AML-193 (cell line): ENCODE data around the gene GRB14.
"Not testable (repeated sequence)": the region's sequence is repeated elsewhere in the genome, so short reads cannot be mapped to it uniquely, and the experiment has no call there.

ENCODE experiments used
- DNase-seq, 2 experiments: peaks; one replicate each; lab custom pipeline; 2025; lab: John Stamatoyannopoulos, UW

The GRB14 gene

GRCh38 chr2:164495491-164496223, 125.6 kb downstream of the GRB14 start:
- DNase-seq = no peak

- no peak for DNase-seq
Measured at GRCh38 chr2:164485541-164485940, 135.7 kb downstream of the GRB14 start.

GRCh38 chr2:164479460-164479859, 141.8 kb downstream of the GRB14 start:
- no peak for DNase-seq

GRCh38 chr2:164478205-164478604, 143.1 kb downstream of the GRB14 start:
- no peak for DNase-seq

- no peak for DNase-seq
Measured at GRCh38 chr2:164474873-164475272, 146.4 kb downstream of the GRB14 start.

- no peak for DNase-seq
Measured at GRCh38 chr2:164473021-164473420, 148.3 kb downstream of the GRB14 start.

- not testable (repeated sequence) for DNase-seq
Measured at GRCh38 chr2:164465047-164465446, 156.2 kb downstream of the GRB14 start.

- DNase-seq = no peak
Measured at GRCh38 chr2:164464376-164464775, 156.9 kb downstream of the GRB14 start.

- DNase-seq = no peak
Measured at GRCh38 chr2:164458792-164459191, 162.5 kb downstream of the GRB14 start.

- DNase-seq = no peak
Measured at GRCh38 chr2:164457271-164457670, 164.0 kb downstream of the GRB14 start.

GRCh38 chr2:164456619-164457018, 164.7 kb downstream of the GRB14 start:
- DNase-seq = no peak

GRCh38 chr2:164453656-164454305, 167.5 kb downstream of the GRB14 start:
- no peak for DNase-seq

GRCh38 chr2:164450278-164450677, 171.0 kb downstream of the GRB14 start:
- DNase-seq = no peak

GRCh38 chr2:164449706-164450105, 171.6 kb downstream of the GRB14 start:
- no peak for DNase-seq

- DNase-seq = no peak
Measured at GRCh38 chr2:164447660-164448059, 173.6 kb downstream of the GRB14 start.
